Ascending aorta (tissue), 2 donors: ENCODE data around the gene PPP2R1B. TPM values are rescaled to one million over a fixed set of nuclear protein-coding genes. Genes with fewer than 3 reads are reported as not detected.

Source experiments
- DNase-seq, 2 donors: peaks; one replicate each; pipeline ENCODE4 v3.0.0-alpha.2; 2019; ENCODE audit warnings: low spot score in 2 of 2
- H3K27ac ChIP-seq, 2 donors: fragments of 200-600 bp; sonication (generic); one replicate each; pipeline ENCODE4 v1.5.1; 2016 to 2017; ENCODE audit warnings: mild to moderate bottlenecking in 1 of 2
- H3K27me3 ChIP-seq: fragments of 200-600 bp; sonication (generic); one replicate; pipeline ENCODE4 v1.5.1; 2017
- H3K36me3 ChIP-seq, 2 donors: fragments of 200-600 bp; sonication (generic); one replicate each; pipeline ENCODE4 v1.5.1; 2016
- H3K4me1 ChIP-seq, 2 donors: fragments of 200-600 bp; sonication (generic); one replicate each; pipeline ENCODE4 v1.5.1; 2016 to 2017; ENCODE audit warnings: mild to moderate bottlenecking in 1 of 2
- H3K4me3 ChIP-seq, 2 donors: fragments of 200-600 bp; sonication (generic); one replicate each; pipeline ENCODE4 v1.5.1; 2016 to 2017; ENCODE audit warnings: mild to moderate bottlenecking in 1 of 2
- H3K9me3 ChIP-seq, 2 donors: fragments of 200-600 bp; sonication (generic); one replicate each; pipeline ENCODE4 v1.5.1; 2016
- CTCF ChIP-seq, 3 experiments: fragments of 200-600 bp in 2 of 3; fragments of 450-650 bp in 1 of 3; sonication (generic) in 2 of 3; IDR thresholded peaks; one replicate each; pipeline ENCODE4 v1.5.1; 2016 to 2019; ENCODE audit warnings: antibody characterized with exemption in 3 of 3, mild to moderate bottlenecking in 1 of 3, moderate library complexity in 1 of 3
- intact Hi-C: fragments of 100-400 bp; cut with DNase I; formaldehyde crosslinking; loops from one replicate; pipeline ENCODE4 v1.15.1; 2023
- total RNA-seq: library from RNA; depleted of rRNA; stranded (reverse); fragments of >200 nt; gene quantifications from one replicate; pipeline ENCODE4 v1.1.0, GENCODE V29; 2016

The PPP2R1B gene
- total RNA-seq: 7.7 TPM

DNA sequence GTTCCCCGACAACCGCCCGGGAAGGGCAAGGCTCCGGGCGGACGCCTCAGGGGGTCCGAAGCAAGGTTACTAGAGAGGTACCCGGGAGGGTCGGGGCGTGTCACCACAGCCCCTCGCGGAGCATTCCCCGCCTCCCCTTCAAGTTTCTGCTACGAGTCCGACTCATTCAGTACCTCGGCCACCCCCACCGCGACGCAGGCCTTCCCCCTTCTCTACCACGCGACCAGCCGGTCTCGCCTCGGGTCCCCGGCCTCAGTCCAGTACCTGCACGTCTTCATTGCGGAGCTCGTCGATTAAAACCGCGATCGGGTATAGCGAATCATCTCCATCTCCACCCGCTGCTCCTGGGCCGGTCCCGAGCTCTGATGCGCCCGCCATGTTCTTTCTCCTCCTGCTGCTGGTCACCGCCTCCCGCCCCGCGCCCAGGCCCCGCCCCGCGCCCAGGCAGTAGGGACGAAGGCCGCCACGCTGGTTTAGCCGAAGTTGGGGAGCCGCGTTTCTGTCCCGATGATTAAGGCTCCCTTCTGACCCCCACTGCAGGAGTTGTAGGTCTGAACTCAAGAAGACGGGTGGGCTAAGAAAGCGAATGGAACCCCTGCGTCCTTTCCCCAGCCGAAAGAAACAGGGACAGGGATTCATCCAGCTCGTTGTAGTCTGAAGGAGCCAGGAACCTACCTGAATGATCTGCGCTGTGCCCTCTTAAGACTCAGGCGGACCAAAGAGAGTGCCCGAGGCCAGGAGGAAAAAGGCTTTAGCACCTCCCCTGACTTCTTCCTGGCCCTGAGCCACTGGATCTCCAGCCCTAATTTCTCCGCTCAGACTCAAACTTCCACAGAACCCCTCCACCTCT lies at the start of gene PPP2R1B:
Gene PPP2R1B (minus strand): TSS at position 406 of the 850 bp plus-strand sequence. CDS start 28 bp downstream, at position 378.
- Histone ChIP-seq H3K4me3 (peak within 1 kb of the TSS; percentile 85 to 98), H3K27ac (peak within 1 kb of the TSS; percentile 89), H3K27me3 (no peaks in the 10 kb centered on the region), H3K9me3 (no peaks in the 10 kb centered on the region), H3K4me1 (peaks cover 6 to 17% of the 10 kb centered on the region in 2 donors), H3K36me3 (peaks cover 6 to 22% of the 10 kb centered on the region in 2 donors)
- DNase-seq: peak in 1 of 2 donors; percentile 80
- intact Hi-C loops: loop anchor here (1.0 to 10.0 kb wide), 4 partner anchors 9 to 164 kb away; partner anchors contain the start of gene SIK2
- no peak for TF ChIP-seq CTCF (IDR thresholded peaks at IDR 0.05)

- H3K9me3 ChIP-seq: no peaks in the 10 kb centered on the region
- TF ChIP-seq CTCF (IDR thresholded peaks at IDR 0.05): no peak
- H3K36me3 ChIP-seq: peaks cover 3 to 5% of the 10 kb centered on the region in 2 donors
- intact Hi-C loops: no loop called here
- no peak overlapping the region for H3K4me3 ChIP-seq
- peak overlapping the region in 1 of 2 donors; percentile 33 for H3K27ac ChIP-seq
- H3K27me3 ChIP-seq: no peaks in the 10 kb centered on the region
- no peak for DNase-seq
- no peaks in the 10 kb centered on the region for H3K4me1 ChIP-seq
Measured at GRCh38 chr11:111815489-111815888, 49.3 kb upstream of the PPP2R1B start.

GRCh38 chr11:111814557-111815320 lies 48.5 kb upstream of the PPP2R1B start:
- Histone ChIP-seq H3K4me1 (no peaks in the 10 kb centered on the region), H3K36me3 (peaks cover 5 to 7% of the 10 kb centered on the region in 2 donors), H3K27me3 (no peaks in the 10 kb centered on the region), H3K4me3 (no peak overlapping the region), H3K9me3 (no peaks in the 10 kb centered on the region), H3K27ac (peak overlapping the region; percentile 17 to 33)
- intact Hi-C loops: no loop called here
- TF ChIP-seq CTCF (IDR thresholded peaks at IDR 0.05): no peak
- DNase-seq: no peak

- H3K27ac ChIP-seq: no peak overlapping the region
- H3K4me1 ChIP-seq: no peaks in the 10 kb centered on the region
- TF ChIP-seq CTCF (IDR thresholded peaks at IDR 0.05): no peak
- no peaks in the 10 kb centered on the region for H3K27me3 ChIP-seq
- DNase-seq: no peak
- H3K9me3 ChIP-seq: no peaks in the 10 kb centered on the region
- H3K4me3 ChIP-seq: no peak overlapping the region
- peaks cover 9 to 14% of the 10 kb centered on the region in 2 donors for H3K36me3 ChIP-seq
- intact Hi-C loops: no loop called here
Measured at GRCh38 chr11:111814106-111814505, 47.9 kb upstream of the PPP2R1B start.

DNA sequence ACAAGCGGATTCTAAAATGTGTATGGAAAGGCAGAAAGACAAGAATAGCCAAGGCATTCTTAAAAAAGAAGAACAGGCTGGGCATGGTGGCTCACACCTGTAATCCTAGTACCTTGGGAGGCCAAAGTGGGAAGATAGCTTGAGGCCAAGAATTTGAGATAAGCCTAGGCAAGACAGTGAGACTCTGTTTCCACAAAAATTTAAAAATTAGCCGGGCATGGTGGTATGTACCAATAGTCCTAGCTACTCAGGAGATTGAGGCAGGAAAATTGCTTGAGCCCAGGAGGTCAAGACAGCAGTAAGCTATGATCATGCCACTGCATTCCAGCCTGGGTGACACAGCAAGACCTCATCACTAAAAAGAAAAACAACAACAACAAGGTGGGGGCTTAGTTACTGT lies 46.0 kb upstream of the PPP2R1B start:
- H3K4me3 ChIP-seq: no peak overlapping the region
- H3K36me3 ChIP-seq: peaks cover 20 to 27% of the 10 kb centered on the region in 2 donors
- intact Hi-C loops: no loop called here
- no peak for DNase-seq
- H3K4me1 ChIP-seq: no peaks in the 10 kb centered on the region
- no peaks in the 10 kb centered on the region for H3K27me3 ChIP-seq
- TF ChIP-seq CTCF (IDR thresholded peaks at IDR 0.05): no peak
- no peaks in the 10 kb centered on the region for H3K9me3 ChIP-seq
- no peak overlapping the region for H3K27ac ChIP-seq
